HepG2 (cell line): ENCODE data around the gene MS4A14. TPM values are rescaled to one million over a fixed set of nuclear protein-coding genes. Genes with fewer than 3 reads are reported as not detected.

Source experiments
- ATAC-seq: fragments of 200-7000 bp; cut with Tn5 transposase; 3 replicates; pipeline ENCODE4 v1.9.1; 2020; ENCODE audit warnings: mild to moderate bottlenecking, moderate library complexity
- BruUV-seq: library from RNA; stranded (reverse); fragments of 400-500 nt; replicated peaks from 2 replicates; lab custom pipeline; 2021; lab: Mats Ljungman, UMichigan
- CTCF ChIA-PET: fragments of 300-600 bp; formaldehyde crosslinking; extraction: SDS; loops from one replicate; lab custom pipeline; 2021; ENCODE audit warnings: low total read pairs, inconsistent platforms, low intra/inter-chr PET ratio; lab: Yijun Ruan, JAX
- POLR2A ChIA-PET: fragments of 350-600 bp; sonication (Branson Sonifier 250); formaldehyde crosslinking; loops from one replicate; lab custom pipeline; 2020; ENCODE audit warnings: antibody characterized with exemption, inconsistent platforms; lab: Yijun Ruan, JAX
- DNase-seq: peaks from one replicate; pipeline ENCODE4 v3.0.0-alpha.2; 2015; ENCODE audit warnings: low spot score
- FAIRE-seq: peaks from 3 replicates; lab custom pipeline; 2011; peaks lifted over from hg19 to GRCh38; lab: Jason Lieb, UNC
- H2AFZ ChIP-seq: one replicate; pipeline ENCODE4 v1.6.1; 2011; ENCODE audit warnings: low read length, inconsistent platforms
- H3K27ac ChIP-seq: fragments of 300-600 bp; 3 replicates; pipeline ENCODE4 v1.8.0; 2011; ENCODE audit warnings: mixed run types, mild to moderate bottlenecking, mixed read lengths, low read length, inconsistent platforms; ENCODE audit not compliant: insufficient read depth; ENCODE audit errors: extremely low read length
- H3K27me3 ChIP-seq, 2 experiments: fragments of 200-600 bp in 1 of 2; 2 replicates in 1 of 2; 3 replicates in 1 of 2; pipeline versions ENCODE4 v1.6.0 to v1.8.0; 2011; ENCODE audit warnings: low read length in 2 of 2, mild to moderate bottlenecking in 2 of 2, moderate library complexity in 2 of 2, inconsistent platforms in 1 of 2; ENCODE audit not compliant: insufficient read depth in 2 of 2, control insufficient read depth in 1 of 2
- H3K36me3 ChIP-seq, 2 experiments: fragments of 200-600 bp in 1 of 2; replicated peaks in 1 of 2; 2 replicates in 1 of 2; 3 replicates in 1 of 2; pipeline versions ENCODE4 v1.5.1 to v1.8.0; 2011; ENCODE audit warnings: low read length in 2 of 2, inconsistent platforms in 1 of 2; ENCODE audit not compliant: insufficient read depth in 2 of 2, control insufficient read depth in 1 of 2
- H3K4me1 ChIP-seq: 2 replicates; pipeline ENCODE4 v1.5.1; 2012; ENCODE audit warnings: low read length, inconsistent platforms; ENCODE audit not compliant: insufficient read depth
- H3K4me2 ChIP-seq: 2 replicates; pipeline ENCODE4 v1.6.0; 2011; ENCODE audit warnings: low read depth, low read length, inconsistent platforms
- H3K4me3 ChIP-seq, 3 experiments: fragments of 200-600 bp in 1 of 3; sonication (generic), shearing (Covaris generic) in 1 of 3; replicated peaks in 1 of 3; 2 replicates each; pipeline ENCODE4 v1.5.1; 2011 to 2016; ENCODE audit warnings: low read length in 3 of 3, inconsistent platforms in 2 of 3, low read depth in 2 of 3, mild to moderate bottlenecking in 2 of 3, control low read depth in 1 of 3, mixed read lengths in 1 of 3; ENCODE audit not compliant: insufficient read depth in 1 of 3
- H3K79me2 ChIP-seq: one replicate; pipeline ENCODE4 v1.6.1; 2011; ENCODE audit warnings: low read length, inconsistent platforms; ENCODE audit not compliant: insufficient read depth
- H3K9ac ChIP-seq: 2 replicates; pipeline ENCODE4 v1.6.0; 2011; ENCODE audit warnings: mild to moderate bottlenecking, low read depth, low read length, inconsistent platforms; ENCODE audit not compliant: insufficient read depth
- H3K9me3 ChIP-seq: 2 replicates; pipeline ENCODE4 v1.5.1; 2012; ENCODE audit warnings: mild to moderate bottlenecking, low read length
- H4K20me1 ChIP-seq: 2 replicates; pipeline ENCODE4 v1.6.0; 2011; ENCODE audit warnings: inconsistent platforms, mild to moderate bottlenecking, low read length, moderate library complexity; ENCODE audit not compliant: insufficient read depth
- EHMT2 ChIP-seq: fragments of 200-600 bp; sonication (generic); IDR thresholded peaks from 2 replicates; pipeline ENCODE4 v1.7.0; 2017; ENCODE audit warnings: antibody characterized with exemption, low read depth, low read length, borderline replicate concordance
- ELF4 ChIP-seq: sonication (generic); formaldehyde crosslinking; IDR thresholded peaks from 2 replicates; pipeline ENCODE4 v1.5.0; 2020; ENCODE audit warnings: missing genetic modification reagents, mild to moderate bottlenecking, moderate library complexity, borderline replicate concordance
- HCFC1 ChIP-seq: fragments of 150-350 bp; IDR thresholded peaks from 2 replicates; pipeline ENCODE4 v1.6.1; 2014; ENCODE audit warnings: low read depth, low read length
- HMGXB4 ChIP-seq, 2 experiments: sonication (generic) in 1 of 2; formaldehyde crosslinking in 1 of 2; IDR thresholded peaks; 2 replicates each; pipeline versions ENCODE4 v1.4.0 to v1.6.1; 2018 to 2020; ENCODE audit warnings: missing genetic modification reagents in 2 of 2, borderline replicate concordance in 1 of 2, low read depth in 1 of 2, mild to moderate bottlenecking in 1 of 2, missing biosample characterization in 1 of 2
- HOXA9 ChIP-seq: sonication (generic); formaldehyde crosslinking; IDR thresholded peaks from 2 replicates; pipeline ENCODE4 v1.8.1; 2022; ENCODE audit warnings: missing genetic modification reagents, mild to moderate bottlenecking, moderate library complexity, borderline replicate concordance
- IKZF1 ChIP-seq: fragments of 450-650 bp; IDR thresholded peaks from 2 replicates; pipeline ENCODE4 v1.7.1; 2016
- MTA1 ChIP-seq: sonication (generic); formaldehyde crosslinking; IDR thresholded peaks from 2 replicates; pipeline ENCODE4 v1.4.0; 2020; ENCODE audit warnings: missing genetic modification reagents, mild to moderate bottlenecking, borderline replicate concordance
- MTF2 ChIP-seq: sonication (generic); formaldehyde crosslinking; IDR thresholded peaks from 2 replicates; pipeline ENCODE4 v1.5.0; 2020; ENCODE audit warnings: missing genetic modification reagents, borderline replicate concordance
- PRPF4 ChIP-seq: fragments of 200-400 bp; formaldehyde crosslinking; IDR thresholded peaks from 2 replicates; pipeline ENCODE4 v1.6.1; 2016; ENCODE audit warnings: low read length, low read depth; ENCODE audit not compliant: poor library complexity, severe bottlenecking
- TAF15 ChIP-seq: fragments of 200-400 bp; formaldehyde crosslinking; IDR thresholded peaks from one replicate; pipeline ENCODE4 v1.6.1; 2018; ENCODE audit warnings: mild to moderate bottlenecking, low read depth, low read length; ENCODE audit not compliant: poor library complexity, severe bottlenecking
- TBP ChIP-seq: sonication (generic); formaldehyde crosslinking; IDR thresholded peaks from 2 replicates; pipeline ENCODE4 v1.5.0; 2020; ENCODE audit warnings: missing genetic modification reagents
- ZFP62 ChIP-seq: sonication (generic); formaldehyde crosslinking; IDR thresholded peaks from 2 replicates; pipeline ENCODE4 v1.4.0; 2020; ENCODE audit warnings: missing genetic modification reagents
- ZNF10 ChIP-seq: sonication (generic); formaldehyde crosslinking; IDR thresholded peaks from 2 replicates; pipeline ENCODE4 v1.4.0; 2020; ENCODE audit warnings: mild to moderate bottlenecking, low read depth, missing genetic modification reagents, borderline replicate concordance
- ZNF512B ChIP-seq: sonication (generic); formaldehyde crosslinking; IDR thresholded peaks from 2 replicates; pipeline ENCODE4 v1.5.1; 2020; ENCODE audit warnings: missing genetic modification reagents, mild to moderate bottlenecking, borderline replicate concordance
- ZNF644 ChIP-seq: IDR thresholded peaks from 2 replicates; pipeline ENCODE4 v1.6.1; 2016; ENCODE audit warnings: low read depth
- ZNF841 ChIP-seq: sonication (generic); formaldehyde crosslinking; IDR thresholded peaks from 2 replicates; pipeline ENCODE4 v1.8.1; 2023; ENCODE audit warnings: missing genetic modification reagents, borderline replicate concordance
- WGBS: methylation state at CpG from one replicate; pipeline ENCODE4 v1.1.6; 2017; ENCODE audit warnings: low lambda C conversion rate; 5-methylcytosine and 5-hydroxymethylcytosine counted together
- in situ Hi-C: cut with HindIII; loops from 2 replicates; pipeline ENCODE4 v1.10.0; 2017; ENCODE audit warnings: low pct_unique_long_range_greater_than_20kb; ENCODE audit not compliant: extremely low pct_ligation_motif_present
- intact Hi-C: fragments of 100-400 bp; cut with micrococcal nuclease; formaldehyde crosslinking; loops from one replicate; pipeline ENCODE4 v1.10.0; 2022; ENCODE audit not compliant: unreplicated experiment
- polyA plus RNA-seq, 8 experiments: library from polyadenylated mRNA; depleted of rRNA in 3 of 8; stranded (reverse) in 7 of 8; unstranded in 1 of 8; fragments of >200 nt; fragmentation: Illumina TruSeq in 4 of 8; extraction: Trizol in 4 of 8; gene quantifications; 2 replicates each; pipeline versions ENCODE4 v1.2.1 to v1.2.3, GENCODE V29; 2011 to 2016; ENCODE audit warnings: low read depth in 4 of 8, missing spikeins in 1 of 8, mixed read lengths in 1 of 8; ENCODE audit not compliant: insufficient read depth in 1 of 8
- total RNA-seq, 5 experiments: library from RNA; depleted of rRNA; stranded (reverse); fragments of >200 nt; fragmentation: Illumina TruSeq; extraction: Trizol; gene quantifications; 2 replicates each; pipeline ENCODE4 v1.2.3, GENCODE V29; 2016; ENCODE audit warnings: low read depth in 1 of 5

Gene MS4A14
- total and polyA plus RNA-seq, 2 of the 13 experiments (the other 11 are each of a cell fraction or from before 2014, with no cell fraction given) = not detected

GRCh38 chr11:60455531-60456042 is 59.3 kb downstream of the MS4A14 start, which contains the start of gene MS4A1:
Gene MS4A1, plus strand, starts transcription at chr11:60455847. Its CDS starts 6,528 bp downstream, at chr11:60462375.
- DNase-seq (no peak), ATAC-seq (no peak), FAIRE-seq (no peak)
- Histone ChIP-seq H3K36me3 (no peaks in the 10 kb centered on the region), H3K79me2 (no peaks in the 10 kb centered on the region), H3K4me2 (no peak within 1 kb of the TSS), H2AFZ (no peak within 1 kb of the TSS), H3K4me1 (no peaks in the 10 kb centered on the region), H4K20me1 (no peaks in the 10 kb centered on the region), H3K9me3 (no peaks in the 10 kb centered on the region), H3K9ac (no peak within 1 kb of the TSS), H3K27ac (no peak within 1 kb of the TSS), H3K4me3 (no peak within 1 kb of the TSS), H3K27me3 (no peaks in the 10 kb centered on the region)
- TF ChIP-seq HOXA9 (CRISPR knock-in tag) (no peak), IKZF1 (no peak), TAF15 (no peak), PRPF4 (no peak), EHMT2 (no peak), MTF2 (CRISPR knock-in tag) (no peak), ZNF841 (CRISPR knock-in tag) (no peak), HMGXB4 (CRISPR knock-in tag; IDR thresholded peaks at IDR 0.05; ENCODE audit: borderline replicate concordance in 1 of 2, low read depth in 1 of 2) (no peak), ELF4 (no peak), MTA1 (CRISPR knock-in tag) (no peak), ZFP62 (CRISPR knock-in tag) (no peak), ZNF512B (CRISPR knock-in tag) (no peak), ZNF10 (CRISPR knock-in tag) (no peak), ZNF644 (no peak), TBP (CRISPR knock-in tag) (no peak), HCFC1 (no peak)
- CTCF ChIA-PET = no interaction called here
- no TSS peak for BruUV-seq
- in situ Hi-C loops (no loop called here), intact Hi-C loops (no loop called here)
- POLR2A ChIA-PET = no interaction called here
- 0% methylated on average over 3 of the region's 4 CpGs for WGBS
